IPS-15b (cell line): Measurements from ENCODE around the gene EIF6.

Experiments
- H3K27me3 ChIP-seq: one replicate; pipeline ENCODE4 v1.6.1; 2013; ENCODE audit warnings: low read length; ENCODE audit not compliant: control insufficient read depth, insufficient read depth
- H3K36me3 ChIP-seq: one replicate; pipeline ENCODE4 v1.6.1; 2013; ENCODE audit warnings: low read length; ENCODE audit not compliant: control insufficient read depth, insufficient read depth
- H3K4me1 ChIP-seq: one replicate; pipeline ENCODE4 v1.6.1; 2013; ENCODE audit warnings: mild to moderate bottlenecking, low read length; ENCODE audit not compliant: control insufficient read depth, insufficient read depth
- H3K4me3 ChIP-seq: one replicate; pipeline ENCODE4 v1.5.1; 2013; ENCODE audit warnings: low read depth, low read length
- H3K9ac ChIP-seq: one replicate; pipeline ENCODE4 v1.6.1; 2013; ENCODE audit warnings: low read depth, mild to moderate bottlenecking, low read length
- H3K9me3 ChIP-seq: one replicate; pipeline ENCODE4 v1.6.1; 2013; ENCODE audit warnings: mild to moderate bottlenecking, low read length; ENCODE audit not compliant: control insufficient read depth, insufficient read depth

EIF6 gene

DNA sequence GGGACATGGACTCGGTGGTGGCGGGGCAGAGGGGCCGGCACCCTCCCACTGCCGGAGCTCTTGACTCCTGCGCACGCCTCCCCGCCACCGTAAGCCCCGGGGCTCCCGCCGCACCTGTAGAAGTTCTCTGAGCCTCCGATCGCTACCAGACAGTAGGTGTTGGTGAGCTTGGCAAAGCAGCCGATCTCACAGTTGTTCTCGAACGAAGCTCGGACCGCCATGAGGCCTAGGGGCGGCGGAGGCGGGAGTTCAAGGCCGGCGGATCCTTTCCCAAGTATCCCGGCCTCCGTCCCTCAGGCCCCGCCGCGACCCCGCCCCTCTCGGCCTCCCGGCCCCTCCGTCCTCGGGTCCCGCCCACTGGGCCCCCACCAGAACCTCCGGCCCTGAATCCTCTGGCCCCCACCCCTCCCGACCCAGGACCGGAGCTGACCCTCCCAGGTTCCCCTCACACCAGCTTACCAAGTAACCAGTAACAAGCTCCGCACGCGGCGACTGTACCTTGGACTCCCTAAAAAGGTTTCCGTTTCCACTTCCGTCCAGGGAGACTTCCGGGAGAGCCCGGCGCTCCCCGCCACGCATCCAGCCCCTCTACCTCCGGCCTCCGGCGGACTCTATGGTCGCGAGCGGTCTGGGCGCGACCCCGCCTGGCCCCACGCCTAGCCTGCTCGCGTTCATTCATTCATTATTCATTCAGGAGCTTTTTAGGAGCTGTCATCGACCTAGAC is at the start of gene EIF6:
Gene EIF6 (minus strand): TSS at position 506 of the 725 bp plus-strand sequence. CDS start 285 bp downstream, at position 221.
- peaks cover 23% of the 10 kb centered on the region for H3K36me3 ChIP-seq
- H3K4me1 ChIP-seq = peaks cover 2% of the 10 kb centered on the region
- no peaks in the 10 kb centered on the region for H3K27me3 ChIP-seq
- no peaks in the 10 kb centered on the region for H3K9me3 ChIP-seq
- peak within 1 kb of the TSS; percentile 98 for H3K4me3 ChIP-seq
- H3K9ac ChIP-seq = peak within 1 kb of the TSS; percentile 83

DNA sequence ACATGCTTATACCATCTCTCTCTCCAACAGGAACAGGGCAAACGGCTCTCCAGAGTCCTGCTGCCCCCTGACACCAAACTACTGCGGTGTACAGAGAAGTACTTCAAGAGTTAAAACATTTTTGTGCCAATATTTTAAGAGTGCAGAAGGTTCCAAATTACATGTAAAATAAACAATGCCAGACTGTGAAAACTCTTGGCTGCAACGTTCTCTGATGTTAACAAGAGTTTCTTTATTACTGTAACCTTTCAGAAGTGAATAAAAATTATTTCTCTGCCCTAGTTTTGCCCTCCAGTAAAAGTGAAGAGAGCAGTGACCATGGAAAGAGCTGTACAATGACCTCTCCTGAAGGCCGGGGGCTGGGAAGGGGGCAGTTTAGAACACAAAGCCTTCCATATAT is 49.0 kb upstream of the EIF6 start:
- no peak overlapping the region for H3K4me3 ChIP-seq
- peaks cover 3% of the 10 kb centered on the region for H3K4me1 ChIP-seq
- H3K36me3 ChIP-seq = no peaks in the 10 kb centered on the region
- H3K9ac ChIP-seq = no peak overlapping the region
- no peaks in the 10 kb centered on the region for H3K9me3 ChIP-seq
- no peaks in the 10 kb centered on the region for H3K27me3 ChIP-seq

DNA sequence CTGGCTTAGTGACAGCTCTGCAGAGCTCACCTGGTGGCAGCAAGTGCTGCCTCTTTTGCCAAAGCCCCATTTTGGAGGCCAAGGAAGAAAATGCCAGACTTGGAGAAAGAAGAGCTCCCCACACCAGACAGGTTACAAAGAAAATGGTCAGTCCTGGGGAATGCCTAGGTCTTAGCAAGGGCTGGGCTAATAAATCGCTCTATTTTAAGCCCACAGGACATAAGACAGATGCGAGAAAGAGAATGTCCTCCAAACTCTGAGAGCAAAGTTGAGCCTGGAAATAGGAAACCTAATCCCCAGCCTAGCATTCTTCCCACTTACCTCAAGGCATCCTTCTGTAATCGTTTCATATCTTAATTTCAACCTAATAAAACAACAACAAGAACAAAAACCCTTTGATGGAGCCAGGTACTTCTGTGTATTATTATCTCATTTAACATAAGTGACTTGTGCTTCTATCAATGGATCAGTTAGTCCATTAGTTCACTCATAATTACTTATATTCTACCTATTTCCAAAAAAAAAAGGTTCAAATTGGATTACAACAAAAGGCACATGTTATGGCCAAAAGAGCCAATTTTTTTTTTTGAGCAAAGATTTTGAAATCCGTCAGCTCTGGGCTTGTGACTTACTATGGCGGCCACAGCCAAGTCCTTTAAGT is 48.1 kb upstream of the EIF6 start:
- Histone ChIP-seq H3K4me3 (no peak overlapping the region), H3K9me3 (no peaks in the 10 kb centered on the region), H3K9ac (no peak overlapping the region), H3K27me3 (no peaks in the 10 kb centered on the region), H3K4me1 (peaks cover 3% of the 10 kb centered on the region), H3K36me3 (no peaks in the 10 kb centered on the region)

DNA sequence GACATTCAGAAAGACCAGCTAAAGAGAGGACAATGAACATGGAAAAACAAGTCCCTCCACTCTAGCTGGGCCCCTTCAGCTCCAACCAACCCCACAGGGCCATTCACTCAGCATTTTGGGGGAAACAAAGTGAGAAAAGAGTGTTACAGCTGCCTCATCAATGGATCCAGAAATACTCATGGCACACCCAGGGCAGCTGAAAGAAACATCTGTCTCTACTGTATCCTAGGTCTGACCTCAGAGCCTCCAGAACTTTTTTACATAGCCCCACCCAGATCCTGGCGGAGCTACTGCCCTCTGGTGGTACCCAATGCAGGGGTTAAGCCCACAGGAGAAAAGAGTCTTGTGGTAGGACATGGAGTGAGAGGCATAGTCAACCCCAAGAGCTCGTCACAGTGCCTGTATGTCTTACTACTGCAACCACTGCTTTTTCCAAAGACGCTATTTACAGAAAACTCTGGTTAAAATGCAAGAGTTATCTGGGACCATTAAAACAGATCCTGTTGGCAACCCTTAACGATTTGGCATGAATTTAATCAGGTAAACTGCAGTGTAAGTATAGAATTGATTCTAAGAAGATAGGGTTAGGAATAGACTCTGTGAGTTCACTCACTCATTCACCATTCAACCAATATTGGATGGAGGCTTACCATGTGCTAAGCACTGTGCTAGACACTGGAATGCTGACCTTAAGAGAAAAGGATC is 45.0 kb upstream of the EIF6 start:
- Histone ChIP-seq H3K4me1 (peaks cover 3% of the 10 kb centered on the region), H3K27me3 (no peaks in the 10 kb centered on the region), H3K36me3 (no peaks in the 10 kb centered on the region), H3K9me3 (no peaks in the 10 kb centered on the region), H3K4me3 (no peak overlapping the region), H3K9ac (no peak overlapping the region)

DNA sequence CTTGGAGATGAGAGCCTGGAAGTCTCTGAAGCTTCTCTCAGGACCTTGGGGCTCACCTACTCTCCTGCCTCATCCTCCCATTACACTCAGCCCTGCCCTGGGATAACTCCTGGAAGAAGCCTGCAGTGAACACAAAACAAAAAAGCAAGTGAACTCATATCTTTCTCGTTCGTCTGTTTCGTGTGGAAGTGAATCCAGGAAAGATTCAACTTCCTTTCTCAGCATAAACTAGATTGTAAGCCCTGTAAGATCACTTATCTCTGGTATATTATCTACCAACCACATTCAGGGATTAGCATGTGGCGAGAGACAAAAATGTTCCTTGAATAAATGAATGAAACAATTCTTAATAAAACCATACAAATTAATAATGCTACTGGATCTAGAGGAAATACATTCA is 44.1 kb upstream of the EIF6 start:
- no peaks in the 10 kb centered on the region for H3K9me3 ChIP-seq
- H3K27me3 ChIP-seq = no peaks in the 10 kb centered on the region
- H3K4me1 ChIP-seq = peaks cover 3% of the 10 kb centered on the region
- H3K4me3 ChIP-seq = no peak overlapping the region
- H3K9ac ChIP-seq = no peak overlapping the region
- no peaks in the 10 kb centered on the region for H3K36me3 ChIP-seq

DNA sequence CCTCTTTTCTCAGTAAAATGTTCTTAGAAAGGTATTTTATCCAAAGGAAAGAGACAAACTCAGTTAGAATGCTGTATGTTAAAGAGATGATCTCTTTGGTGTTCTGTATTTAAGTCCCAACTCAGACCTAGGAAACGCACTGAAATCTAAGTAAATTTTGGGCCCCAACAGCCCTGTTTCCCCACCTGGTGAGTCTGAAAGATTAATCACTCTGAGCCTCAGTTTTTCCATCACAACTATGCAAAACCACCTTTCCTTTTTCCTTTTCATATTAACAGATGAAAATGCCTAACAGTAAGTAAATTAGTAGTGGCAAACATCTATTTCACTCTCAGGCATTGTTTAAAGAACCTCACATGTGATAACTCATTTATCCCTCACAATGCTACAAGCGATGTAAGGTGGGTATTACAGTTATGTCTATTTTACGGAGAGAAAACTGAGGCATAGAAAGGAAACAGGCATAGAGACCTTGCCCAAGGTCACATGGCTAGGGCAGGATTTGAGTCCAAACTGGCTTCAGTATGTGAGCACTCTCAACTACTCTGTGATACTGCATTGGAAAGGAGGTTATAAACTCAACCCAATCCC is 43.6 kb upstream of the EIF6 start:
- H3K9ac ChIP-seq = no peak overlapping the region
- no peaks in the 10 kb centered on the region for H3K9me3 ChIP-seq
- no peaks in the 10 kb centered on the region for H3K27me3 ChIP-seq
- H3K4me3 ChIP-seq = no peak overlapping the region
- H3K36me3 ChIP-seq = no peaks in the 10 kb centered on the region
- H3K4me1 ChIP-seq = peaks cover 3% of the 10 kb centered on the region

DNA sequence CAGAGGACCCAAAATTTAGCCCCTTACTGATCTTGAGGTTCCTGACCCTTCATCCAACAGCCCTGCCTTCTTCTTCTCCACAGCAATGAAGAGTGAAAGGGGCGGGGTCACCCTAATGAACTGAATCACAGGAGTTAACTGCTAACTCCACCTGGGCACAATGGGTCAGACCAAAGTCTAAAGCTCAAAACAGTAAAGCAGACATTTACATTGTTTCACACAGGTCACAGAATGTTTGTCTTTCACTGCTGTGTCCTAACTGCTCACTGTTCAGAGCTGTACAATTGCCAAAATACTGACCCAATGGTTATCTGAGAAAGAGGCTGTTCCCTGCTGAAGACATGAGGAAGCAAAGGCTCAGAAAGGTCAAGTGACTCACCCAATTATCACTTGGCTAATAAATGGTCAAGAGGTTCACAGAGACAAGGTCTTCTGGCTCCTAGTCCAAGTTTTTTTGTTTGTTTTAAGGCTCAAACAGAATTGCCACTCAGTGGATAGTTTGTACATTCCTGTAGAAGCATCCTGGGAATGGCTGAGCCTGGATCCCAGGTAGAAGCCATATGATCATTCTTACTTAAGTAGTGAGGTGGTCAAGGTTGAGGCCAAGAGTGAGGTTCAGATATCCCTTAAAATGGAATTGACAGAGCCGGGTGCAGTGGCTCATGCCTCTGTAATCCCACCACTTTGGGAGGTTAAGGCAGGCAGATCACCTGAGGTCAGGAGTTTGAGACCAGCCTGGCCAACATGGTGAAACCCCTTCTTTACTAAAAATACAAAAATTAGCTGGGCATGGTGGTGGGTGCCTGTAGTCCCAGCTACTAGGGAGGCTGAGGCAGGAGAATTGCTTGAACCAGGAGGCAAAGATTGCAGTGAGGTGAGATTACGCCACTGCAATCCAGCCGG is 42.8 kb upstream of the EIF6 start:
- H3K9ac ChIP-seq = no peak overlapping the region
- no peaks in the 10 kb centered on the region for H3K36me3 ChIP-seq

DNA sequence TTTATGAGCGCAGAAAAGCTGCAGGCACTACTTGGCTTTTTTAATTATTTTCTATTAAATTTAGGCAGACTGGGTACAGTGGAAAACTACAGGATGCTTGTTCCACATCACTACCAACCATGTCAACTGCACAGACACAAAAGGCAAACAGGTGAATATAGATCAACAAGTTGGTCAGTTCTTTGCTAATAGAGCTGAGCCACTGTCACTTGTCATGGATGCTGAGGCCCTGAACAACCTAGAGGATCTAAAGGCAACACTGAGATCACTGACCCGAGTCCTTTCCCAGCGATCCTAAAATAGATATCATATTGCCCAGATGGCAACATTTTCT is 42.1 kb upstream of the EIF6 start:
- H3K36me3 ChIP-seq = no peaks in the 10 kb centered on the region
- no peak overlapping the region for H3K9ac ChIP-seq
- peaks cover 3% of the 10 kb centered on the region for H3K4me1 ChIP-seq
- H3K9me3 ChIP-seq = no peaks in the 10 kb centered on the region
- H3K27me3 ChIP-seq = no peaks in the 10 kb centered on the region
- no peak overlapping the region for H3K4me3 ChIP-seq

More for the DNA sequence above, 42.8 kb upstream of the EIF6 start:
- Histone ChIP-seq H3K9me3 (no peaks in the 10 kb centered on the region), H3K4me3 (no peak overlapping the region), H3K4me1 (peaks cover 3% of the 10 kb centered on the region), H3K27me3 (no peaks in the 10 kb centered on the region)

DNA sequence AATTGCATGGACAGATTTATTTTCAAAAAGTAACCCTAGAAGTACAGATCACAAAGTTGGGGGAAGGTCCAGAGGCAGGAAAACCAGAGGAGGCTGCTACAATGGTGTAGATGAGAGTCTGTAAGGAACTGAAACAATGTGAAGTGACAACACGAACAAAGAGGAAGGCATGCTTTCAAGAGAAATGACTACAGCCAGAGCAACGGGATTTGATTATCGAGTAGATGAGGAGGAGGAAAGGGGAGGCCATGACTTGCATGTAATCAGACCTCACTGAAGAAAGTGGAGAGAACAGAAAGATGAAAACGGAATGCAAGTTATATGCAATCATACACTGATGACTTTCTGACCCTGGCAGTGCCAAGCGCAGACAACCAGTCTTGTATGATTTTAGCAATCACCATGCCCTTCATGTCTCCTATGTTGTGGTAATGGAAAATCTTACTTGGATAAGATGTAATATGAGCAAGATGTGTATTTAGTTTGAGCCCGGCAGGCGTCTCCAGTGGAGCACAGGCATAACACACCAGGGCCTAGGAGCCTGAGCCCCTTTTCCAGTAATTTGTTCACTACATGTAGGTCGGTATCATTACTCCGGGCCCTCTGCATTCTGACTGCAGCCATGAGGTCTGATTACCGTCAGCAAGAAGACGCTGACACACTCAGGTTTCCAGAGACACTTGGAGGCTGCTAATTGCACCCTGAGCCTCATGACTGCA is 41.6 kb upstream of the EIF6 start:
- H3K36me3 ChIP-seq = no peaks in the 10 kb centered on the region
- no peak overlapping the region for H3K9ac ChIP-seq
- H3K9me3 ChIP-seq = no peaks in the 10 kb centered on the region
- H3K4me1 ChIP-seq = peaks cover 3% of the 10 kb centered on the region
- H3K27me3 ChIP-seq = no peaks in the 10 kb centered on the region
- no peak overlapping the region for H3K4me3 ChIP-seq

DNA sequence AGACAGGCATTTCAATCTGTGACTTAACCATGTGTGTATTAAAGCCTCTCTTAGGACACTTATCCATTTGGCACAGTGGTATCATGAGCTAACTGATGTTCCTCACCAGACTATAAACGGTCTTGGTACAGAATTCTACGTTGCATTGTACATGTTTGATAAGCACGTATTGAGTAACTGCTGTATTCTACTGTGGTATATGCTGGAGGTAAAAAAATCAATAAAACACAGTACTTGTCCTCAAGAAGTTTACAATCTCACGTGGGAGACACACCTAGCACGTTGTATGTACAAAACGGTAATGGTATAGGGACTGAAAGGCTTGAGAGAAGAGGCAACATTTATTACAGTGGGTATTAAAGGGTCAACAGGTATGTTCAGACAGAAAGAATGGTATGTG is 40.8 kb upstream of the EIF6 start:
- no peaks in the 10 kb centered on the region for H3K9me3 ChIP-seq
- H3K4me3 ChIP-seq = no peak overlapping the region
- H3K27me3 ChIP-seq = no peaks in the 10 kb centered on the region
- peaks cover 8% of the 10 kb centered on the region for H3K4me1 ChIP-seq
- no peak overlapping the region for H3K9ac ChIP-seq
- H3K36me3 ChIP-seq = no peaks in the 10 kb centered on the region
